Glutamatergic neuron (in vitro differentiated cells): Measurements from ENCODE around the gene CASP2. TPM values are rescaled to one million over a fixed set of nuclear protein-coding genes. Genes with fewer than 3 reads are reported as not detected.

ENCODE experiments used
- DNase-seq: peaks from one replicate; pipeline ENCODE4 v3.0.0; 2022
- H3K27ac Mint-ChIP-seq: one replicate; pipeline ENCODE4 v1.8.0; 2020; ENCODE audit warnings: mild to moderate bottlenecking, mixed read lengths, inconsistent platforms; ENCODE audit not compliant: unreplicated experiment
- H3K27me3 Mint-ChIP-seq: one replicate; pipeline ENCODE4 v1.8.0; 2020; ENCODE audit warnings: mild to moderate bottlenecking, moderate library complexity, mixed read lengths, inconsistent platforms; ENCODE audit not compliant: unreplicated experiment
- H3K36me3 Mint-ChIP-seq: one replicate; pipeline ENCODE4 v1.8.0; 2020; ENCODE audit warnings: mild to moderate bottlenecking, mixed read lengths, inconsistent platforms; ENCODE audit not compliant: unreplicated experiment
- H3K4me1 Mint-ChIP-seq: one replicate; pipeline ENCODE4 v1.8.0; 2020; ENCODE audit warnings: mild to moderate bottlenecking, low read depth, mixed read lengths, inconsistent platforms; ENCODE audit not compliant: unreplicated experiment
- H3K4me3 Mint-ChIP-seq: one replicate; pipeline ENCODE4 v1.8.0; 2020; ENCODE audit warnings: mild to moderate bottlenecking, mixed read lengths, inconsistent platforms; ENCODE audit not compliant: unreplicated experiment
- H3K9me3 Mint-ChIP-seq: one replicate; pipeline ENCODE4 v1.8.0; 2020; ENCODE audit warnings: mild to moderate bottlenecking, moderate library complexity, mixed read lengths, inconsistent platforms; ENCODE audit not compliant: unreplicated experiment
- total RNA-seq: library from RNA; stranded (reverse); fragmentation: NEBNext Ultra II Directional; extraction: Animal tissue kit (Norgen Biotek cat#: 25700); gene quantifications from one replicate; pipeline ENCODE4 v1.2.1, GENCODE V29; 2021; ENCODE audit not compliant: unreplicated experiment
- TF ChIP-seq, protein P1 (sequence below): fragments of 200-600 bp; sonication (generic); IDR thresholded peaks from one replicate; pipeline ENCODE4 v1.5.0; 2021; ENCODE audit not compliant: partially characterized antibody, unreplicated experiment

Gene CASP2
- total RNA-seq, 1 donor from 2014 or later, result 59.2 TPM

DNA sequence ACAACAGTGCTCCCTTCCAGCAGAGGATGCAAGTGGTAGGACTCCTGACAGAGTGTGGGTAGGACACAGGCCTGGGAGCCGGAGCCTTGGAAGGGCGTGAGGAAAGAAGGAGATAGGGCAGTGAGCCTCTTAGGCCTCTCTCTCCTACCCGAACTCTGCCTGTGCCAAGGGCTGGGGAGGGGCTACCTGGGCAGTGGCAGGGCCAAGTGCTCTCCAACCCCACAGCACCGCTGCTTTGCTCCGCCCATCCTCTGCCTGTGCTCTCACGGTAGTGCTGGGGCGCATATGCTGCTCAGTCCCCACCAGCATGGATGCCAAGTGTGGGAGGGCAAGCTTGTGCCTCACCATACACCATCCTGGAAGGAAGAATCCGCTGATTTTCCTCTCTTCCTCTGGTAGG, 66.8 kb downstream of the CASP2 start:
- Mint-ChIP-seq H3K27me3 (peaks cover 9% of the 10 kb centered on the region), H3K4me3 (no peak overlapping the region), H3K36me3 (peaks cover 23% of the 10 kb centered on the region), H3K27ac (no peak overlapping the region), H3K9me3 (peaks cover 6% of the 10 kb centered on the region), H3K4me1 (peaks cover 29% of the 10 kb centered on the region)
- no peak for DNase-seq
- TF ChIP-seq, protein P1, sequence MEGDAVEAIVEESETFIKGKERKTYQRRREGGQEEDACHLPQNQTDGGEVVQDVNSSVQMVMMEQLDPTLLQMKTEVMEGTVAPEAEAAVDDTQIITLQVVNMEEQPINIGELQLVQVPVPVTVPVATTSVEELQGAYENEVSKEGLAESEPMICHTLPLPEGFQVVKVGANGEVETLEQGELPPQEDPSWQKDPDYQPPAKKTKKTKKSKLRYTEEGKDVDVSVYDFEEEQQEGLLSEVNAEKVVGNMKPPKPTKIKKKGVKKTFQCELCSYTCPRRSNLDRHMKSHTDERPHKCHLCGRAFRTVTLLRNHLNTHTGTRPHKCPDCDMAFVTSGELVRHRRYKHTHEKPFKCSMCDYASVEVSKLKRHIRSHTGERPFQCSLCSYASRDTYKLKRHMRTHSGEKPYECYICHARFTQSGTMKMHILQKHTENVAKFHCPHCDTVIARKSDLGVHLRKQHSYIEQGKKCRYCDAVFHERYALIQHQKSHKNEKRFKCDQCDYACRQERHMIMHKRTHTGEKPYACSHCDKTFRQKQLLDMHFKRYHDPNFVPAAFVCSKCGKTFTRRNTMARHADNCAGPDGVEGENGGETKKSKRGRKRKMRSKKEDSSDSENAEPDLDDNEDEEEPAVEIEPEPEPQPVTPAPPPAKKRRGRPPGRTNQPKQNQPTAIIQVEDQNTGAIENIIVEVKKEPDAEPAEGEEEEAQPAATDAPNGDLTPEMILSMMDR, result no peak

DNA sequence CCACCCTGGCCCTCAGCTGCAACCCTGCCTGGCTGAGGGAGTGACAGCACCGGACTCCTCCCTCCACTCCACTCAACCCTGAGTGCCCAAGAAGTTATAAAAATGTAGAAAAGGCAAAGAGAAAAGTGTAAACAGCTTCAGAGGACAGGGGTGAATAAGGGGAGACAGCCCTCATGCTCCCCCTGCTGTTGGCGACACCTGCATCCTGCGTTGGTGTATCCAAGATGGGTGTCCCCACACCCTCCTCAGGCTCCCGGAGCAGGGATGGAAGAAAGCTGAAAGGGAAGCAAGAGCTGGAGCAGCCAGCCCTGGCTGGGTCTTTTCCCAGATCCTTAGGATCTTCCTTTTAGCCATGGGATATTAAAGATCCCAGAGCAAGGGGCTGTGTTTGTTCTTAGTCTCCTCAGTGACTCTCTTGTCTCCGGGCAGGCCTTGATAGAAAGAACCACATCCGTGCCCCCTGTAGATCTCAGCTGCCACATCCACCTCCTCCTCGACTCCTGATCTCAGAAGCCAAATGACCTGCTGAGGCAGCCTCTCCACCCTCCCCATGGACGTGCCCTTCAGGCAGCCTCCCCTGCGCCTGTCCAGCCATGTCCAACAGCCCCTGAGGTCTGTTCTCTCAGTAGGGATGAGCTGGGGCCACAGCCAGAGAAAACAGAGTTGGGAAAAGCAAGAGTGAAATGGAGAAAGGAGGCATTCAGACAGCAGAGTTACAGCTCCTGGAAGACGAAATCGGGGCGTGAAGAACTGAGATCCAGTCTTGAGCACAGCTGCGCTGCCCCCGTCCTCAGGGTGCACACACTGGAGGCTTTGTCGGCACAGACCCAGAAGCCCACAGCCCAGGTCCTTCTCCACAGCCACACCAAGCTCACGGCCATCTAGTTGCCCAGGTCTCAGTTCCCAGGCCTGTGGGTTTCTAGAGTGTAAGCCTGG, 67.6 kb downstream of the CASP2 start:
- Mint-ChIP-seq H3K27me3 (peaks cover 13% of the 10 kb centered on the region), H3K4me1 (peaks cover 29% of the 10 kb centered on the region), H3K36me3 (peaks cover 30% of the 10 kb centered on the region), H3K4me3 (no peak overlapping the region), H3K27ac (no peak overlapping the region), H3K9me3 (peaks cover 12% of the 10 kb centered on the region)
- DNase-seq, result no peak
- TF ChIP-seq, protein P1, result no peak

DNA sequence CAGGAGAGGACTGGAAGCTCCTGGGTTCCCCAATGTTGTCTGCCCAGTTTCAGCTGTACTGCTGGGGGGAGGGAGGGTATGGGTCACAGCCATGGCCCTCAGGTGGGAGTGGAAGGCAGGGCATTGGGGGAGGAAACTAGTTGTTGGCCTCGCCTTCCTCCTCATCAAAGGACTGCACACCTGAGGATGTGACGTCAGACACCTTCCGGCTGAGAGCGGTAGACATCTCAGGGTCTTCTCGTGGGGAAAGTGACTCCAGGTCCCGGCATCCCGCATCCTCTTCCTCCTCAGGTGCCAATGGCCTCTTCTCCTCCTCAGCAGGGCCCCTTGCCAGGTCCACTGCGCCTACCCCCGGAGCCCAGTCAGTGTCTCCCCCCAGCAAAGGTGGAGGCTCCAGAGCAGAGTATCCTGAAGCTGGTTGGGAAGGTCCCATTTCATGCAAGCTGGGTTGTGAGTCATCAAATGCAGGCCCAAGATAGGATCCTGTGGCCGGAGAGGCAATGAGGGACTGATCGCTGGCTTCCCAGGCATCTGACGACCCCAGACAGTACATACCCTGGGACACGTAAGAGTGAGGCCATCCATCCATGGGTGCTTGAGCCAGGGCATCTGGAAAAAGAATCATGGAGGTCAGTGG, 68.4 kb downstream of the CASP2 start:
- DNase-seq, result no peak
- TF ChIP-seq, protein P1, result no peak
- H3K4me1 Mint-ChIP-seq, result peaks cover 23% of the 10 kb centered on the region
- H3K9me3 Mint-ChIP-seq, result peaks cover 14% of the 10 kb centered on the region
- H3K4me3 Mint-ChIP-seq, result no peak overlapping the region
- H3K27me3 Mint-ChIP-seq, result peaks cover 16% of the 10 kb centered on the region
- peaks cover 30% of the 10 kb centered on the region for H3K36me3 Mint-ChIP-seq
- H3K27ac Mint-ChIP-seq, result no peak overlapping the region

Other genes with a start within 250 kb of the CASP2 start
- gene OR6V1, start 236.0 kb upstream of the CASP2 start, total RNA-seq, result not detected
- gene PIP, start 156.3 kb upstream of the CASP2 start, total RNA-seq, result not detected
- gene TAS2R39, start 104.9 kb upstream of the CASP2 start, total RNA-seq, result not detected
- not detected for gene TAS2R40, start 66.3 kb upstream of the CASP2 start, total RNA-seq
- gene GSTK1, start 24.9 kb upstream of the CASP2 start, total RNA-seq, result 48.6 TPM
- not detected for gene TMEM139, start 3.4 kb upstream of the CASP2 start, total RNA-seq
- gene CLCN1, start 27.8 kb downstream of the CASP2 start, total RNA-seq, result 0.56 TPM
- gene FAM131B, start 74.4 kb downstream of the CASP2 start, total RNA-seq, result 111 TPM
- 163 TPM for gene ZYX, start 93.0 kb downstream of the CASP2 start, total RNA-seq
- 4.7 TPM for gene EPHA1, start 120.5 kb downstream of the CASP2 start, total RNA-seq
- not detected for gene TAS2R60, start 155.1 kb downstream of the CASP2 start, total RNA-seq
- not detected for gene TAS2R41, start 189.5 kb downstream of the CASP2 start, total RNA-seq